Tibial nerve (tissue), 4 donors: ENCODE data around the gene SECTM1. TPM values are rescaled to one million over a fixed set of nuclear protein-coding genes. Genes with fewer than 3 reads are reported as not detected.

Experiments
- DNase-seq, 2 donors: peaks; one replicate each; pipeline ENCODE4 v3.0.0-alpha.2; 2019; ENCODE audit warnings: low spot score in 2 of 2
- H3K27ac ChIP-seq, 4 donors: fragments of 200-600 bp; sonication (generic) in 3 of 4; one replicate each; pipeline ENCODE4 v1.5.1; 2017 to 2019; ENCODE audit warnings: mild to moderate bottlenecking in 1 of 4
- H3K27me3 ChIP-seq, 2 donors: fragments of 200-600 bp; sonication (generic) in 1 of 2; one replicate each; pipeline versions ENCODE4 v1.5.1 to v1.6.0; 2017 to 2019
- H3K36me3 ChIP-seq, 3 donors: fragments of 200-600 bp; sonication (generic); one replicate each; pipeline ENCODE4 v1.5.1; 2018 to 2019
- H3K4me1 ChIP-seq, 4 donors: fragments of 200-600 bp; sonication (generic) in 3 of 4; one replicate each; pipeline ENCODE4 v1.5.1; 2017 to 2019
- H3K4me3 ChIP-seq, 4 donors: fragments of 200-600 bp; sonication (generic) in 3 of 4; one replicate each; pipeline ENCODE4 v1.5.1; 2017 to 2019; ENCODE audit warnings: mild to moderate bottlenecking in 1 of 4, moderate library complexity in 1 of 4
- H3K9me3 ChIP-seq, 4 donors: fragments of 200-600 bp; sonication (generic) in 3 of 4; one replicate each; pipeline ENCODE4 v1.5.1; 2017 to 2019
- CTCF ChIP-seq, 5 experiments: fragments of 200-600 bp in 3 of 5; fragments of 450-650 bp in 2 of 5; sonication (generic) in 3 of 5; IDR thresholded peaks; one replicate each; pipeline ENCODE4 v1.5.1; 2016 to 2019; ENCODE audit warnings: antibody characterized with exemption in 5 of 5, mild to moderate bottlenecking in 3 of 5, moderate library complexity in 2 of 5
- EP300 ChIP-seq, 2 donors: sonication (generic); formaldehyde crosslinking; IDR thresholded peaks; one replicate each; pipeline ENCODE4 v1.6.1; 2017; ENCODE audit warnings: antibody characterized with exemption in 2 of 2, mild to moderate bottlenecking in 1 of 2
- POLR2A ChIP-seq, 2 donors: fragments of 450-650 bp; IDR thresholded peaks; one replicate each; pipeline ENCODE4 v1.6.1; 2017; ENCODE audit warnings: antibody characterized with exemption in 2 of 2, mild to moderate bottlenecking in 2 of 2, moderate library complexity in 2 of 2
- WGBS, 2 donors: methylation state at CpG; one replicate each; pipeline ENCODE4 v1.1.5; 2018; 5-methylcytosine and 5-hydroxymethylcytosine counted together
- total RNA-seq, 4 donors: library from RNA; depleted of rRNA; stranded (reverse); fragments of >200 nt; gene quantifications; one replicate each; pipeline ENCODE4 v1.1.0, GENCODE V29; 2016

SECTM1 gene
- total RNA-seq, 4 donors from 2014 or later: 6.9 to 12.6 (median 11.3) TPM

GRCh38 chr17:82315703-82316358, 17.7 kb downstream of the SECTM1 start:
- Histone ChIP-seq H3K27me3 (peaks cover 0 to 58% of the 10 kb centered on the region in 2 donors), H3K9me3 (no peaks in the 10 kb centered on the region), H3K4me1 (peaks cover 0 to 20% (median 7%) of the 10 kb centered on the region in 4 donors), H3K27ac (no peak overlapping the region), H3K4me3 (peak overlapping the region in 2 of 4 donors; percentile 20 to 22), H3K36me3 (no peaks in the 10 kb centered on the region)
- no peak for DNase-seq
- 26 to 28% methylated on average over 24 to 32 of the region's 36 CpGs for WGBS, 2 donors
- TF ChIP-seq EP300 (IDR thresholded peaks at IDR 0.05) (no peak), POLR2A (IDR thresholded peaks at IDR 0.05) (no peak), CTCF (IDR thresholded peaks at IDR 0.05) (no peak)

GRCh38 chr17:82314727-82315605, 18.6 kb downstream of the SECTM1 start:
- H3K36me3 ChIP-seq: no peaks in the 10 kb centered on the region
- no peak for DNase-seq
- TF ChIP-seq CTCF (IDR thresholded peaks at IDR 0.05) (no peak), EP300 (IDR thresholded peaks at IDR 0.05) (no peak), POLR2A (IDR thresholded peaks at IDR 0.05) (no peak)
- peaks cover 0 to 19% (median 7%) of the 10 kb centered on the region in 4 donors for H3K4me1 ChIP-seq
- WGBS, 2 donors: 43 to 52% methylated on average over 12 to 23 of the region's 32 CpGs
- H3K4me3 ChIP-seq: peak overlapping the region in 1 of 4 donors; percentile 20
- H3K27me3 ChIP-seq: peaks cover 0 to 64% of the 10 kb centered on the region in 2 donors
- no peak overlapping the region for H3K27ac ChIP-seq
- no peaks in the 10 kb centered on the region for H3K9me3 ChIP-seq

- peaks cover 0 to 19% (median 7%) of the 10 kb centered on the region in 4 donors for H3K4me1 ChIP-seq
- H3K9me3 ChIP-seq: no peaks in the 10 kb centered on the region
- TF ChIP-seq POLR2A (IDR thresholded peaks at IDR 0.05): no peak
- no peak for TF ChIP-seq CTCF (IDR thresholded peaks at IDR 0.05)
- no peak for TF ChIP-seq EP300 (IDR thresholded peaks at IDR 0.05)
- no peaks in the 10 kb centered on the region for H3K36me3 ChIP-seq
- H3K27ac ChIP-seq: no peak overlapping the region
- WGBS, 2 donors: 72 to 78% methylated on average over 21 to 23 of the region's 27 CpGs
- DNase-seq: no peak
- peaks cover 0 to 72% of the 10 kb centered on the region in 2 donors for H3K27me3 ChIP-seq
- no peak overlapping the region for H3K4me3 ChIP-seq
Measured at GRCh38 chr17:82314012-82314726, 19.4 kb downstream of the SECTM1 start.

GRCh38 chr17:82313195-82314011, 20.2 kb downstream of the SECTM1 start:
- 75 to 78% methylated on average over 24 to 27 of the region's 28 CpGs for WGBS, 2 donors
- Histone ChIP-seq H3K36me3 (no peaks in the 10 kb centered on the region), H3K4me1 (peaks cover 0 to 19% (median 7%) of the 10 kb centered on the region in 4 donors), H3K27ac (no peak overlapping the region), H3K4me3 (no peak overlapping the region), H3K27me3 (peaks cover 0 to 75% of the 10 kb centered on the region in 2 donors), H3K9me3 (no peaks in the 10 kb centered on the region)
- DNase-seq: no peak
- TF ChIP-seq POLR2A (IDR thresholded peaks at IDR 0.05) (no peak), CTCF (IDR thresholded peaks at IDR 0.05) (no peak), EP300 (IDR thresholded peaks at IDR 0.05) (no peak)
